Testis (tissue), 3 donors: ENCODE results near the gene WDFY4. TPM values are rescaled to one million over a fixed set of nuclear protein-coding genes. Genes with fewer than 3 reads are reported as not detected.

Experiments used
- DNase-seq: peaks from one replicate; pipeline ENCODE4 v3.0.0-alpha.2; 2019
- H3K27ac ChIP-seq, 2 donors: fragments of 200-600 bp; sonication (generic); one replicate each; pipeline ENCODE4 v1.5.1; 2019
- H3K27me3 ChIP-seq: fragments of 200-600 bp; sonication (generic); one replicate; pipeline ENCODE4 v1.5.1; 2019
- H3K36me3 ChIP-seq: fragments of 200-600 bp; sonication (generic); one replicate; pipeline ENCODE4 v1.5.1; 2017; ENCODE audit warnings: low read depth; ENCODE audit errors: missing control alignments
- H3K4me1 ChIP-seq: fragments of 200-600 bp; sonication (generic); one replicate; pipeline ENCODE4 v1.5.1; 2019
- H3K4me3 ChIP-seq, 2 donors: fragments of 200-600 bp; sonication (generic); one replicate each; pipeline ENCODE4 v1.5.1; 2017 to 2019
- H3K9me3 ChIP-seq: fragments of 200-600 bp; sonication (generic); one replicate; pipeline ENCODE4 v1.5.1; 2017
- POLR2A ChIP-seq: fragments of 450-650 bp; IDR thresholded peaks from one replicate; pipeline ENCODE4 v1.6.1; 2017; ENCODE audit warnings: antibody characterized with exemption, mild to moderate bottlenecking, moderate library complexity
- WGBS, 2 donors: methylation state at CpG; one replicate each; pipeline ENCODE4 v1.1.5; 2018; 5-methylcytosine and 5-hydroxymethylcytosine counted together
- intact Hi-C: fragments of 100-400 bp; cut with DNase I; formaldehyde crosslinking; loops from one replicate; pipeline ENCODE4 v1.15.1; 2023; ENCODE audit warnings: low total_unique reads
- polyA plus RNA-seq: library from polyadenylated mRNA; stranded (reverse); fragments of 350-450 nt; fragmentation: Illumina TruSeq; extraction: RNeasy Lipid Tissue Mini Kit (QIAGEN cat#74804); gene quantifications from one replicate; pipeline ENCODE4 v1.2.3, GENCODE V29; 2014; ENCODE audit warnings: low read depth, low replicate concordance; ENCODE audit not compliant: insufficient read depth
- total RNA-seq, 2 donors: library from RNA; depleted of rRNA; stranded (reverse); fragments of >200 nt; gene quantifications; one replicate each; pipeline ENCODE4 v1.2.3, GENCODE V29; 2016
- TF ChIP-seq, protein P1 (sequence below), 3 experiments: fragments of 450-650 bp in 2 of 3; fragments of 200-600 bp in 1 of 3; sonication (generic) in 1 of 3; IDR thresholded peaks; one replicate each; pipeline ENCODE4 v1.5.1; 2016 to 2019; ENCODE audit warnings: antibody characterized with exemption in 3 of 3, mild to moderate bottlenecking in 2 of 3, moderate library complexity in 1 of 3

Gene WDFY4
- total and polyA plus RNA-seq, 3 donors from 2014 or later = 10.2 to 21.5 (median 18.4) TPM

DNA sequence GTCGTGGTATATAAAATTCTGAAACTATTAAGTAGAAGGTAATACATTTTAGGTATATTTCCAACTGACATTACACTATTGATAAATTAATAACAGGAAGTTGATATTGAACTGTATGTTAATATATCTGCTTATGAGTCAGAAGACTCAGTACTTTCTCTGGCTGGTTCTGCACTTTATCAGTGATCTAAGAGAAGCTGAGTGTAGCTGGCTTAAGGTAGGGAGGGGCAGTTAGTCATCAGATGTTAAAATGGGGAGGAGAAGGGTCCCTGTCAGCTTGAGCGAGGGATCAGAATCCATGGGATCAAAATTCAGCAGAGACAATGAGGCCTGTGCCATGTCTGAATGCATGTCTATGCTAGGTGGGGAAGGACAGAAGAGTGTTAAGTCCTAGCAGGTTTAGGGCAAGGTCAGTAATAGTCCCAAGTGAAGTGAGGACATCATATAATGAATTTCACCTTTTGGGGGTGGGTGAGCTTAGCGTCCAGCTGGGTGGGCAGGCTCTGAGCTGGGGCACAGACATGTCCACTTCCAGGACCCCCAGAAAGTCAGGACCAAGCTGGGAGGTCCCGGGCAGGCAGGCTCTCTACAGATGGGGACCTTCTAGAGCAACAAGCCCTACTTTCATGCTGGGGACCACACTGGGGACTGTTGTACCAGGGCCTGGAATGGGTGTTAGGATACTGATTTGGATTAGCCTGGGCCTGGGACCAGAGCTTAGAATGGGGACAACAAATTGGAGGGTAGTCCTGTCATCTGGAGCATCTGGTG lies 82.9 kb downstream of the WDFY4 start:
- TF ChIP-seq, protein P1, sequence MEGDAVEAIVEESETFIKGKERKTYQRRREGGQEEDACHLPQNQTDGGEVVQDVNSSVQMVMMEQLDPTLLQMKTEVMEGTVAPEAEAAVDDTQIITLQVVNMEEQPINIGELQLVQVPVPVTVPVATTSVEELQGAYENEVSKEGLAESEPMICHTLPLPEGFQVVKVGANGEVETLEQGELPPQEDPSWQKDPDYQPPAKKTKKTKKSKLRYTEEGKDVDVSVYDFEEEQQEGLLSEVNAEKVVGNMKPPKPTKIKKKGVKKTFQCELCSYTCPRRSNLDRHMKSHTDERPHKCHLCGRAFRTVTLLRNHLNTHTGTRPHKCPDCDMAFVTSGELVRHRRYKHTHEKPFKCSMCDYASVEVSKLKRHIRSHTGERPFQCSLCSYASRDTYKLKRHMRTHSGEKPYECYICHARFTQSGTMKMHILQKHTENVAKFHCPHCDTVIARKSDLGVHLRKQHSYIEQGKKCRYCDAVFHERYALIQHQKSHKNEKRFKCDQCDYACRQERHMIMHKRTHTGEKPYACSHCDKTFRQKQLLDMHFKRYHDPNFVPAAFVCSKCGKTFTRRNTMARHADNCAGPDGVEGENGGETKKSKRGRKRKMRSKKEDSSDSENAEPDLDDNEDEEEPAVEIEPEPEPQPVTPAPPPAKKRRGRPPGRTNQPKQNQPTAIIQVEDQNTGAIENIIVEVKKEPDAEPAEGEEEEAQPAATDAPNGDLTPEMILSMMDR (IDR thresholded peaks at IDR 0.05) = no peak
- no peak for TF ChIP-seq POLR2A

GRCh38 chr10:48768144-48768766 lies 83.6 kb downstream of the WDFY4 start:
- intact Hi-C loops = no loop called here
- TF ChIP-seq, protein P1 (IDR thresholded peaks at IDR 0.05) = no peak
- no peak for TF ChIP-seq POLR2A
- no peak for DNase-seq
- Histone ChIP-seq H3K36me3 (no peaks in the 10 kb centered on the region), H3K27me3 (no peaks in the 10 kb centered on the region), H3K4me1 (no peaks in the 10 kb centered on the region), H3K4me3 (no peak overlapping the region), H3K9me3 (no peaks in the 10 kb centered on the region), H3K27ac (no peak overlapping the region)
- 90 to 93% methylated on average over 11 to 14 of the region's 14 CpGs for WGBS, 2 donors

More for the DNA sequence above, 82.9 kb downstream of the WDFY4 start:
- DNase-seq = no peak
- H3K27me3 ChIP-seq = no peaks in the 10 kb centered on the region
- no peaks in the 10 kb centered on the region for H3K4me1 ChIP-seq
- no peaks in the 10 kb centered on the region for H3K9me3 ChIP-seq
- 84 to 94% methylated on average over 4 of the region's 4 CpGs for WGBS, 2 donors
- H3K27ac ChIP-seq = no peak overlapping the region
- H3K36me3 ChIP-seq = no peaks in the 10 kb centered on the region
- intact Hi-C loops = no loop called here
- no peak overlapping the region for H3K4me3 ChIP-seq

- intact Hi-C loops = no loop called here
- no peaks in the 10 kb centered on the region for H3K9me3 ChIP-seq
- DNase-seq = no peak
- no peak overlapping the region for H3K27ac ChIP-seq
- TF ChIP-seq, protein P1 (IDR thresholded peaks at IDR 0.05) = no peak
- no peak for TF ChIP-seq POLR2A
- H3K27me3 ChIP-seq = no peaks in the 10 kb centered on the region
- 83 to 91% methylated on average over 4 of the region's 4 CpGs for WGBS, 2 donors
- H3K36me3 ChIP-seq = no peaks in the 10 kb centered on the region
- H3K4me3 ChIP-seq = no peak overlapping the region
- H3K4me1 ChIP-seq = no peaks in the 10 kb centered on the region
These were observed 84.3 kb downstream of the WDFY4 start for GRCh38 chr10:48768926-48769325.

- no peaks in the 10 kb centered on the region for H3K36me3 ChIP-seq
- H3K27ac ChIP-seq = no peak overlapping the region
- H3K9me3 ChIP-seq = no peaks in the 10 kb centered on the region
- H3K4me1 ChIP-seq = no peaks in the 10 kb centered on the region
- no peaks in the 10 kb centered on the region for H3K27me3 ChIP-seq
- TF ChIP-seq POLR2A = no peak
- TF ChIP-seq, protein P1 (IDR thresholded peaks at IDR 0.05) = no peak
- 82 to 85% methylated on average over 15 of the region's 15 CpGs for WGBS, 2 donors
- intact Hi-C loops = no loop called here
- DNase-seq = no peak
- no peak overlapping the region for H3K4me3 ChIP-seq
These were observed 85.2 kb downstream of the WDFY4 start for GRCh38 chr10:48769706-48770435.
